NCI-H1417 (cell line): ENCODE results near the gene STXBP2.

Experiments used
- DNase-seq, 3 experiments: peaks; one replicate each; lab custom pipeline; 2025; lab: John Stamatoyannopoulos, UW

Gene STXBP2

GRCh38 chr19:7612282-7613274 is 24.3 kb upstream of the STXBP2 start:
- no peak for DNase-seq

- DNase-seq = no peak
These were observed 21.8 kb upstream of the STXBP2 start for GRCh38 chr19:7614859-7615741.

GRCh38 chr19:7617172-7617571 is 19.7 kb upstream of the STXBP2 start:
- no peak for DNase-seq

DNA sequence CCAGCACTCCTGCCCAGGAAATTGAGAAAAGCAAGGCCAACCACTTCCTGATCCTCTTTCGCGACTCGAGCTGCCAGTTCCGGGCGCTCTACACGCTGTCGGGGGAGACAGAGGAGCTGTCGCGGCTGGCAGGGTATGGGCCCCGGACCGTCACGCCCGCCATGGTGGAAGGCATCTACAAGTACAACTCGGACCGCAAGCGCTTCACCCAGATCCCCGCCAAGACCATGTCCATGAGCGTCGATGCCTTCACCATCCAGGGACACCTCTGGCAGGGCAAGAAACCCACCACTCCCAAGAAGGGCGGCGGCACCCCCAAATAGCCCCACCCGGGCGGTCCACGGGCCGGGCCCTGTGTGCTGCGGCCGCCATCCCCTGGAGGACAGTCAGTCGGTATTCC is 19.2 kb upstream of the STXBP2 start:
- DNase-seq = no peak

DNA sequence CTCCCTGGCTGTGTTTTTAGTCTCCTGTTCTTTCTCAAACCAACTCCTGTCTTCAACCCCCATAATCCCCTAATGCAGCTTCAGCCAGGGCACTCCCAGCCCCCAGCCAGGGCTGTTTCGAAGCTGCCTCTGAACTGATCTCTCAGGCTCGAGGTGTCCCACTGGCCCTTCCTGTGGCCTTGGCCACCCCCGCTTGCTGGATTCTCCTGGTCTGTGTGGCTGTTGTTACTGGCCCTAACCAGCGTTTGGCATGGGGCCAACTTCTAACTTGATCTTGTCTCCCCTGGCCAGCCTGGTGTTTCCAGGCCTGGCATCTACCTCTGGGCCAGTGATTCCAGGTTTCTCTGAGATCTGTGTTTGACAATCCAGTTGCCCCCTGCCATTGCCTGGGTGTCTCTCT is 18.6 kb upstream of the STXBP2 start:
- DNase-seq = no peak

GRCh38 chr19:7618771-7619510 is 18.0 kb upstream of the STXBP2 start:
- DNase-seq = no peak

DNA sequence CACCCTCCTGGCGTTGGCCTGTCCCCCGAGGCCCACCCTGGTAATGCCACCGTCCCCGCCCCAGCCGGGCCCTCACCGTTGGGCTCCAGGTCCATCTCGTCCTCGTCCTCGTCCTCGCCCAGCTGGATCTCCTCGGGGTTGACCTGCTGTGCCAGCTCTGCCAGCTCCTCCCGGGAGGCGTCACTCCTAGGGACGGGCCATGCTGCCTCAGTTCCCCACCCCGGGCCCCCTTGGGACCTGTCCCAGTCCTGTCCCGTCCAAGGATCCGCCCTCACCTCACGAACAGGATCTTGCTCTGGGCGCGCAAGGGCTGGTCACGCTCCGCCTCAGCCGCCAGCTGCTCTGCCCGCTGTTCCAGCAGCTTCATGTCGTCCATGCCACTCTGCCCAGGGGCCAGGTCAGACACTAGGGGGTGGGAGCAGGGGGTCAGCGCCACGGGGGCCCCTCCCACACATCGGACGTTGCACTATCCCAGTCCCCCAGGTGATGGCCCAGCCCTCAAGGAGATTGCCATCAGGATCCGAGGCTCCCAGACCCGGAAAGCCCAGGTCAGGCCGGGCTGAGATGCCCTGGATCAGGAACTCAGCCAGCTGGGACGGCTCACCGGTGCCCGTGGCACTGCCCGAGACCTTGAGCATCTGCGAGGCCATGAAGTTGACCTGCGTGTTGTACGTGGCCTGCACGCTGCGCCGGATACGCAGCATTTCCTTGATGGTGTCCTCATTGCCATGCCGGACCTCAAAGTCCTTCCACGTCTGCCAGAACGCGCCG is 17.1 kb upstream of the STXBP2 start:
- DNase-seq = no peak

GRCh38 chr19:7620442-7621412 is 16.2 kb upstream of the STXBP2 start:
- no peak for DNase-seq

- no peak for DNase-seq
These were observed 13.8 kb upstream of the STXBP2 start for GRCh38 chr19:7622933-7623685.

- no peak for DNase-seq
These were observed 12.9 kb upstream of the STXBP2 start for GRCh38 chr19:7623725-7624603.

DNA sequence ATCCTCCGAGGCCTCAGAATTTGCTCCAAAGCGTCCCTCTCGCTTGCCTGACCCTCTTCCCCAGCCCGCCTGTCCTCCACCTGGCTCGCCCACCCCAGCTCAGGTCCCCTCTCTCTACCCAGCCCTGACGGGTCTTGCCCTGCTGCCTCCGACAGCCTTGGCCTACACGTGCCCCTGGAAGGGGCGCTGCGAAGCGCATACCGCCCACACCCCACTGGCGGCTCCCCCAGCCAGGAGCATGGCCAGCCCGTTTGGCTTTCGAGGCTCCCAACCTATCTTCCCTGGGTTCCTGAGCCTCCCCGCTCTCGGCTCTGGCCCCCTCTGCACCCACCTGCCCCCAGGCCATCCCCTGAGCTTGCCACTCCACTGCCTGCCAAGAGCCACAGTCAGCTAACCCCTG is 12.1 kb upstream of the STXBP2 start:
- no peak for DNase-seq

DNA sequence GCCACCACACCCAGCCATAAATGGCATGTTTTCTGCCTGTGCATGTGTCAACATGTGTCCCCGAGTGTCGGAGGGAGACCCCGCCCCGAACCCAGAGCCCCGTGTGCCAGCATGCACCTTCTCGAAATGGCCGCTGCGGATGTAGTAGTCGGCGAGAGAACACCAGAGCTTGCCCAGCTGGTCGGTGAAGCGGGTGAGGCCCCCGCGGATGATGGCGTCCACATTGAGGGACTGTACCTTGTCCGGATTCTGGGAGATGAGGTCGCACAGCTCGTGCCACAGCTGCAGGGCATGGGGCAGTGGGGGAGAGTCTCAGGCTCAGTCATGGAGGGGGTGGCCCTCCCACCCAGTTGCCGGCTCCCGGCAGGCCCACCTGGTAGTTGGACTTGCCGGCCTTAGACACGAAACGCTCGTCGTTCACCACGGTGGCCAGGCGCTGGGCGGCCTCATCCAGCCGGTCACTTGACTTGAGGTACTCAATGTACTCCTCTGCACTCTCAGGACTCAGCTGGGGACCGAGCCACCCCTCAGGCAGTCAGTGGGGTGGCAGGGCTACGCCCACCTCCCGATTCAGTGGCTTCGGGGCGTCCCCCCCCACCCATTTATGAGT is 11.0 kb upstream of the STXBP2 start:
- no peak for DNase-seq

GRCh38 chr19:7627166-7627565 is 9.7 kb upstream of the STXBP2 start:
- DNase-seq = no peak

DNA sequence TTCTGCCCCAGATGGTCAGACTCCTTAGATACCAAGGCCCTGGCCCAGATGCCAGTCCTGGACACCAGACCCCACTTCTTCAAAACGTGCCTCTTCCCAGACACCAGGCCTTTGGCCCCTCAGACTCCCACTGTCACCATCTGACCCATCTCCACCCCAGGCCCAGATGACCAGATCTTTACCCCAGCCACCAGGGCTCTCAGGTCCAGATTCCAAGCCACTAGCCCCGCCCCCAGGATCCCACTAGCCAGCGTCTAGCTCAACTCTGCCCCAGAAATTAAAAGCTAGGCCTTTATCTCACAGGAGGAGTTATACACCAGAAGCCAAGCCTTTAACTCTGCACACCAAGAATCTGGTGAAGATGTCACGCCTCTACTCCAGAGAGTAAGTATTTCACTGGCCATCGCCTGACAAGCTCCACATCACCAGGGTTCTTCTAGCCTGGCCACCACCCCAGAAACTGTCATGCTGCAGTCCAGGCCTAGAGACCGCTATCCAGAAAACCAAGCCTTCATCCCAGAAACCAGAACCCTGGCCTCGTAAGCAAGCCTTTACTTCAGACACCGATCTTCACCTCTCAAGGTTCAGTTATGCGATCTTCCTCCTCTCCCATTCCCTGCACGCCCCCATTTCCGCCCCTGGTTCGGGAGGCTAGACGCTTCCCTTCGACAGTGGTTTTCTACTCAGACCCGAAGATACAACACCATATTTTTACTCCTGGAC is 8.2 kb upstream of the STXBP2 start:
- DNase-seq = peak in 1 of 3 experiments; percentile 39

GRCh38 chr19:7629347-7630054 is 7.4 kb upstream of the STXBP2 start, which contains the start of the genes PET100 and XAB2:
Gene PET100 (plus strand): TSS chr19:7629793. CDS start chr19:7629834, 41 bp downstream.
Gene XAB2 (minus strand): TSS chr19:7629545. CDS start chr19:7629527, 18 bp downstream.
- DNase-seq = peak; percentile 93 to 100 (median 98)

GRCh38 chr19:7631577-7631976 is 5.3 kb upstream of the STXBP2 start:
- no peak for DNase-seq
